HepG2 (cell line): ENCODE results near the gene NOTO. TPM values are rescaled to one million over a fixed set of nuclear protein-coding genes. Genes with fewer than 3 reads are reported as not detected.

Experiments
- ARNTL ChIP-seq: sonication (generic); formaldehyde crosslinking; IDR thresholded peaks from 2 replicates; pipeline ENCODE4 v1.4.0; 2020; ENCODE audit warnings: mild to moderate bottlenecking, missing genetic modification reagents
- ELF1 ChIP-seq: sonication (generic); formaldehyde crosslinking; IDR thresholded peaks from 2 replicates; pipeline ENCODE4 v1.4.0; 2020; ENCODE audit warnings: missing genetic modification reagents
- PLSCR1 ChIP-seq: sonication (generic); formaldehyde crosslinking; IDR thresholded peaks from 2 replicates; pipeline ENCODE4 v1.5.0; 2020; ENCODE audit warnings: missing genetic modification reagents, mild to moderate bottlenecking, borderline replicate concordance
- SNAPC4 ChIP-seq: sonication (generic); formaldehyde crosslinking; IDR thresholded peaks from 2 replicates; pipeline ENCODE4 v1.4.0; 2020; ENCODE audit warnings: mild to moderate bottlenecking, missing genetic modification reagents
- THYN1 ChIP-seq: sonication (generic); formaldehyde crosslinking; IDR thresholded peaks from 2 replicates; pipeline ENCODE4 v1.8.1; 2023; ENCODE audit warnings: low read depth, mild to moderate bottlenecking, moderate library complexity, missing genetic modification reagents, borderline replicate concordance
- TMF1 ChIP-seq: sonication (generic); formaldehyde crosslinking; IDR thresholded peaks from 2 replicates; pipeline ENCODE4 v1.8.1; 2022; ENCODE audit warnings: low read depth, missing genetic modification reagents
- ZHX2 ChIP-seq, 2 experiments: sonication (generic) in 1 of 2; formaldehyde crosslinking in 1 of 2; IDR thresholded peaks; 2 replicates each; pipeline versions ENCODE4 v1.6.1 to v1.9.0; 2014 to 2022; ENCODE audit warnings: antibody characterized with exemption in 1 of 2, borderline replicate concordance in 1 of 2, inconsistent platforms in 1 of 2, low read depth in 1 of 2, missing genetic modification reagents in 1 of 2
- ZNF646 ChIP-seq: sonication (generic); formaldehyde crosslinking; IDR thresholded peaks from 2 replicates; pipeline ENCODE4 v1.9.0; 2021; ENCODE audit warnings: mild to moderate bottlenecking, missing genetic modification reagents
- polyA plus RNA-seq, 8 experiments: library from polyadenylated mRNA; depleted of rRNA in 3 of 8; stranded (reverse) in 7 of 8; unstranded in 1 of 8; fragments of >200 nt; fragmentation: Illumina TruSeq in 4 of 8; extraction: Trizol in 4 of 8; gene quantifications; 2 replicates each; pipeline versions ENCODE4 v1.2.1 to v1.2.3, GENCODE V29; 2011 to 2016; ENCODE audit warnings: low read depth in 4 of 8, missing spikeins in 1 of 8, mixed read lengths in 1 of 8; ENCODE audit not compliant: insufficient read depth in 1 of 8
- total RNA-seq, 5 experiments: library from RNA; depleted of rRNA; stranded (reverse); fragments of >200 nt; fragmentation: Illumina TruSeq; extraction: Trizol; gene quantifications; 2 replicates each; pipeline ENCODE4 v1.2.3, GENCODE V29; 2016; ENCODE audit warnings: low read depth in 1 of 5

The NOTO gene
- total and polyA plus RNA-seq, 2 of the 13 experiments (the other 11 are each of a cell fraction or from before 2014, with no cell fraction given), result not detected

GRCh38 chr2:73156539-73157124, 45.7 kb upstream of the NOTO start (continued):
- no peak for TF ChIP-seq ZNF646
- no peak for TF ChIP-seq PLSCR1 (CRISPR knock-in tag)
- TF ChIP-seq ZHX2 (IDR thresholded peaks at IDR 0.05; ENCODE audit: low read depth), result no peak
- TF ChIP-seq ZHX2 (CRISPR knock-in tag; IDR thresholded peaks at IDR 0.05; ENCODE audit: borderline replicate concordance), result no peak
- 0 out of 2 replicates have a peak, but pooled peaks have one; percentile 43 for TF ChIP-seq SNAPC4
- 0 out of 2 replicates have a peak, but pooled peaks have one; percentile 19 for TF ChIP-seq ARNTL
- no peak for TF ChIP-seq THYN1 (CRISPR knock-in tag)
- TF ChIP-seq TMF1 (CRISPR knock-in tag), result no peak
- peak; percentile 76 for TF ChIP-seq ELF1 (CRISPR knock-in tag)
